ENCODE results near the gene DCBLD2.

DNA sequence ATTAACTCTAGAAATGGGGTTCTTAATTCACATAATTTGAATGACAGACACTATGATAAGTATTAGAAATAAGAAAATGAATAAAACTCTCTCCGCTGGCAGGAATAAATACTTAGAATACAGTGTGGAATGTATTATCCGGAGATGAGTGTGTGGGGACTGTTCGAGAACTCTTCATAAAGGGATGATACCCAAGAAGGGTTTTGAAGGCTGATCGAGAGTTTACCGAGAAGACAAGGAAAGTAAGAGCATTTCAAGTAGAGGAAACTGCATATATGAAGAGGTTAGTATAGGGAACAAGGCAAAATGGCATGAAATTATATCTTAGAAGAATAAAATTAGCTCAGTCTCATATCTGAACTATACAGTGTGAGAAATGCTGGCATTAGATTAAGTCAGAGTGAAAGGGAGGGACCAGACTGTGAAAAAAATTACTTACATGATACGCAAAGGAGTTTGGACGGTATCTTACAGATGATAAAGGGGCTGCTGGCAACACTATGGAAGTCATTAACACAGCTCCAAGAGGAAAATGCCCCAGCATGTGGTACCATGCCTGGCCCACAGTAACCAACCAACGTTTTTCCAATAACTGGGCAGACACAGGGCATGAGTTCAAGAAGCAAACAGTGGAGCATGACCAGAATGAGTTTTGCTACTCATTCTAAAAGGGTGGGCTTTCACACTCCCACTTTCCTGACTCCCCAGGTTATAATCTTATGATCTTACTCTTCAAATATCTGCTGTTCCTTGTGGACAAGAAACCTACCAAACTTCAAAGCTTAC, 6.5 kb downstream of the DCBLD2 start:
- TF ChIP-seq, protein P1, sequence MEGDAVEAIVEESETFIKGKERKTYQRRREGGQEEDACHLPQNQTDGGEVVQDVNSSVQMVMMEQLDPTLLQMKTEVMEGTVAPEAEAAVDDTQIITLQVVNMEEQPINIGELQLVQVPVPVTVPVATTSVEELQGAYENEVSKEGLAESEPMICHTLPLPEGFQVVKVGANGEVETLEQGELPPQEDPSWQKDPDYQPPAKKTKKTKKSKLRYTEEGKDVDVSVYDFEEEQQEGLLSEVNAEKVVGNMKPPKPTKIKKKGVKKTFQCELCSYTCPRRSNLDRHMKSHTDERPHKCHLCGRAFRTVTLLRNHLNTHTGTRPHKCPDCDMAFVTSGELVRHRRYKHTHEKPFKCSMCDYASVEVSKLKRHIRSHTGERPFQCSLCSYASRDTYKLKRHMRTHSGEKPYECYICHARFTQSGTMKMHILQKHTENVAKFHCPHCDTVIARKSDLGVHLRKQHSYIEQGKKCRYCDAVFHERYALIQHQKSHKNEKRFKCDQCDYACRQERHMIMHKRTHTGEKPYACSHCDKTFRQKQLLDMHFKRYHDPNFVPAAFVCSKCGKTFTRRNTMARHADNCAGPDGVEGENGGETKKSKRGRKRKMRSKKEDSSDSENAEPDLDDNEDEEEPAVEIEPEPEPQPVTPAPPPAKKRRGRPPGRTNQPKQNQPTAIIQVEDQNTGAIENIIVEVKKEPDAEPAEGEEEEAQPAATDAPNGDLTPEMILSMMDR (conservative IDR thresholded peaks at IDR 0.05; ENCODE audit: low read depth, low read length) = no peak
- no peak for TF ChIP-seq EZH2 (IDR thresholded peaks at IDR 0.05; ENCODE audit: borderline replicate concordance, low read depth, low read length, poor library complexity, severe bottlenecking)
